ENCODE measurements around the gene LRRC71.

DNA sequence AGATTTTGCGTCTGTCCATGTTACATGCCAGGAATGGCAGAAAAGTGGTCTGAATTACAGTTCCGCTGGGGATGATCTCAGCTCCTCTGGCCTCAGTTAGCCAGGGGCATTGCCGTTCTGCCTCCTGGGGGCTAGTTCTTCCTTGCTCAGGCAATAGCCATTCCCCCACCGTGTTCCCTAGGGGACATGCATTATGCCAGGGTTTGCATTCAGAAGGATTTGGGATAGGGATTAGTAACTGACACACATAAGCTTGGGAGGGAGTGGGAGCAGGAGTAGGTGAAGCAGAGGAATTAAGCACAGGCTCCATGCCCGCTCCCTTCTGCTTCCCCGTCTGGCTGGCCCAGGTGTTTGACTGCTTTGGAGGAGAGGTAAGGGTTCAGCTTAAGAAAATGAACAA lies 12.7 kb downstream of the LRRC71 start:
- TF ChIP-seq, protein P1, sequence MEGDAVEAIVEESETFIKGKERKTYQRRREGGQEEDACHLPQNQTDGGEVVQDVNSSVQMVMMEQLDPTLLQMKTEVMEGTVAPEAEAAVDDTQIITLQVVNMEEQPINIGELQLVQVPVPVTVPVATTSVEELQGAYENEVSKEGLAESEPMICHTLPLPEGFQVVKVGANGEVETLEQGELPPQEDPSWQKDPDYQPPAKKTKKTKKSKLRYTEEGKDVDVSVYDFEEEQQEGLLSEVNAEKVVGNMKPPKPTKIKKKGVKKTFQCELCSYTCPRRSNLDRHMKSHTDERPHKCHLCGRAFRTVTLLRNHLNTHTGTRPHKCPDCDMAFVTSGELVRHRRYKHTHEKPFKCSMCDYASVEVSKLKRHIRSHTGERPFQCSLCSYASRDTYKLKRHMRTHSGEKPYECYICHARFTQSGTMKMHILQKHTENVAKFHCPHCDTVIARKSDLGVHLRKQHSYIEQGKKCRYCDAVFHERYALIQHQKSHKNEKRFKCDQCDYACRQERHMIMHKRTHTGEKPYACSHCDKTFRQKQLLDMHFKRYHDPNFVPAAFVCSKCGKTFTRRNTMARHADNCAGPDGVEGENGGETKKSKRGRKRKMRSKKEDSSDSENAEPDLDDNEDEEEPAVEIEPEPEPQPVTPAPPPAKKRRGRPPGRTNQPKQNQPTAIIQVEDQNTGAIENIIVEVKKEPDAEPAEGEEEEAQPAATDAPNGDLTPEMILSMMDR (conservative IDR thresholded peaks at IDR 0.05 in 1 of 2, IDR thresholded peaks at IDR 0.05 in 1 of 2; ENCODE audit: extremely low read depth in 1 of 2, insufficient read depth in 1 of 2, low read depth in 1 of 2, low read length in 2 of 2) = no peak
- TF ChIP-seq EZH2 (IDR thresholded peaks at IDR 0.05; ENCODE audit: borderline replicate concordance, low read length) = no peak

Measured in mammary epithelial cell (primary cell).